ENCODE measurements around the gene SCNN1A.

The SCNN1A gene

GRCh38 chr12:6330192-6330591, 45.2 kb downstream of the SCNN1A start:
- no peak for TF ChIP-seq CTCF (IDR thresholded peaks at IDR 0.05; ENCODE audit: poor library complexity, severe bottlenecking)
- no peak for ATAC-seq (ENCODE audit: low read depth)
- DNase-seq (ENCODE audit: low spot score) = no peak
- Histone ChIP-seq H3K9me3 (ENCODE audit: severe bottlenecking) (no peaks in the 10 kb centered on the region), H3K27ac (ENCODE audit: poor library complexity, severe bottlenecking) (peak overlapping the region; percentile 97), H3K36me3 (ENCODE audit: low read depth) (peaks cover 78% of the 10 kb centered on the region), H3K4me3 (ENCODE audit: severe bottlenecking) (no peak overlapping the region), H3K4me1 (ENCODE audit: insufficient read depth, poor library complexity, severe bottlenecking) (peaks cover 30% of the 10 kb centered on the region), H3K27me3 (ENCODE audit: insufficient read depth, poor library complexity, severe bottlenecking) (no peaks in the 10 kb centered on the region)

- H3K36me3 ChIP-seq (ENCODE audit: low read depth) = peaks cover 73% of the 10 kb centered on the region
- no peak for TF ChIP-seq CTCF (IDR thresholded peaks at IDR 0.05; ENCODE audit: poor library complexity, severe bottlenecking)
Measured at GRCh38 chr12:6329703-6330064, 45.7 kb downstream of the SCNN1A start.

GRCh38 chr12:6328945-6329702, 46.2 kb downstream of the SCNN1A start:
- H3K9me3 ChIP-seq (ENCODE audit: severe bottlenecking) = no peaks in the 10 kb centered on the region
- TF ChIP-seq CTCF (IDR thresholded peaks at IDR 0.05; ENCODE audit: poor library complexity, severe bottlenecking) = no peak
- ATAC-seq (ENCODE audit: low read depth) (no peak), DNase-seq (ENCODE audit: low spot score) (no peak)
- H3K4me1 ChIP-seq (ENCODE audit: insufficient read depth, poor library complexity, severe bottlenecking) = peaks cover 20% of the 10 kb centered on the region
- H3K36me3 ChIP-seq (ENCODE audit: low read depth) = peaks cover 67% of the 10 kb centered on the region
- no peaks in the 10 kb centered on the region for H3K27me3 ChIP-seq (ENCODE audit: insufficient read depth, poor library complexity, severe bottlenecking)
- no peak overlapping the region for H3K4me3 ChIP-seq (ENCODE audit: severe bottlenecking)
- no peak overlapping the region for H3K27ac ChIP-seq (ENCODE audit: poor library complexity, severe bottlenecking)

More at GRCh38 chr12:6329703-6330064, 45.7 kb downstream of the SCNN1A start:
- no peaks in the 10 kb centered on the region for H3K27me3 ChIP-seq (ENCODE audit: insufficient read depth, poor library complexity, severe bottlenecking)
- no peak for DNase-seq (ENCODE audit: low spot score)
- peaks cover 25% of the 10 kb centered on the region for H3K4me1 ChIP-seq (ENCODE audit: insufficient read depth, poor library complexity, severe bottlenecking)
- no peaks in the 10 kb centered on the region for H3K9me3 ChIP-seq (ENCODE audit: severe bottlenecking)
- no peak overlapping the region for H3K4me3 ChIP-seq (ENCODE audit: severe bottlenecking)
- no peak for ATAC-seq (ENCODE audit: low read depth)
- H3K27ac ChIP-seq (ENCODE audit: poor library complexity, severe bottlenecking) = no peak overlapping the region

GRCh38 chr12:6328045-6328779, 47.2 kb downstream of the SCNN1A start:
- H3K4me3 ChIP-seq (ENCODE audit: severe bottlenecking) = no peak overlapping the region
- DNase-seq (ENCODE audit: low spot score) (no peak), ATAC-seq (ENCODE audit: low read depth) (no peak)
- no peak overlapping the region for H3K27ac ChIP-seq (ENCODE audit: poor library complexity, severe bottlenecking)
- no peaks in the 10 kb centered on the region for H3K27me3 ChIP-seq (ENCODE audit: insufficient read depth, poor library complexity, severe bottlenecking)
- no peak for TF ChIP-seq CTCF (IDR thresholded peaks at IDR 0.05; ENCODE audit: poor library complexity, severe bottlenecking)
- no peaks in the 10 kb centered on the region for H3K9me3 ChIP-seq (ENCODE audit: severe bottlenecking)
- peaks cover 58% of the 10 kb centered on the region for H3K36me3 ChIP-seq (ENCODE audit: low read depth)
- H3K4me1 ChIP-seq (ENCODE audit: insufficient read depth, poor library complexity, severe bottlenecking) = peaks cover 17% of the 10 kb centered on the region

Data from RWPE2 (cell line).